Measurements from ENCODE around the gene TMEM51. TPM values are rescaled to one million over a fixed set of nuclear protein-coding genes. Genes with fewer than 3 reads are reported as not detected.

The TMEM51 gene
- total RNA-seq, 1 donor from 2014 or later = 43.7 TPM

GRCh38 chr1:15215116-15215515, 61.6 kb downstream of the TMEM51 start:
- DNase-seq (ENCODE audit: low spot score) = peak; percentile 73

- DNase-seq (ENCODE audit: low spot score) = no peak
These were observed 64.1 kb downstream of the TMEM51 start for GRCh38 chr1:15217654-15218053.

- DNase-seq (ENCODE audit: low spot score) = no peak
These were observed 65.0 kb downstream of the TMEM51 start for GRCh38 chr1:15218287-15219279.

GRCh38 chr1:15219280-15220023, 65.9 kb downstream of the TMEM51 start:
- no peak for DNase-seq (ENCODE audit: low spot score)

- no peak for DNase-seq (ENCODE audit: low spot score)
These were observed 66.5 kb downstream of the TMEM51 start for GRCh38 chr1:15220024-15220392.

GRCh38 chr1:15220825-15221431, 67.4 kb downstream of the TMEM51 start:
- peak; percentile 56 for DNase-seq (ENCODE audit: low spot score)

- DNase-seq (ENCODE audit: low spot score) = no peak
These were observed 69.2 kb downstream of the TMEM51 start for GRCh38 chr1:15222653-15223303.

GRCh38 chr1:15224259-15224869, 70.8 kb downstream of the TMEM51 start:
- DNase-seq (ENCODE audit: low spot score) = no peak

- DNase-seq (ENCODE audit: low spot score) = no peak
These were observed 71.4 kb downstream of the TMEM51 start for GRCh38 chr1:15224974-15225373.

GRCh38 chr1:15225461-15225860, 71.9 kb downstream of the TMEM51 start:
- no peak for DNase-seq (ENCODE audit: low spot score)

GRCh38 chr1:15226388-15227255, 73.1 kb downstream of the TMEM51 start:
- DNase-seq (ENCODE audit: low spot score) = no peak

- no peak for DNase-seq (ENCODE audit: low spot score)
These were observed 76.2 kb downstream of the TMEM51 start for GRCh38 chr1:15229707-15230131.

GRCh38 chr1:15231714-15232201, 78.2 kb downstream of the TMEM51 start:
- no peak for DNase-seq (ENCODE audit: low spot score)

- no peak for DNase-seq (ENCODE audit: low spot score)
These were observed 80.1 kb downstream of the TMEM51 start for GRCh38 chr1:15233689-15234088.

GRCh38 chr1:15236321-15236721, 82.8 kb downstream of the TMEM51 start:
- no peak for DNase-seq (ENCODE audit: low spot score)

- DNase-seq (ENCODE audit: low spot score) = no peak
These were observed 83.2 kb downstream of the TMEM51 start for GRCh38 chr1:15236746-15237145.

GRCh38 chr1:15238789-15239188, 85.2 kb downstream of the TMEM51 start:
- no peak for DNase-seq (ENCODE audit: low spot score)

GRCh38 chr1:15242766-15243165, 89.2 kb downstream of the TMEM51 start:
- no peak for DNase-seq (ENCODE audit: low spot score)

GRCh38 chr1:15243275-15244043, 89.9 kb downstream of the TMEM51 start:
- no peak for DNase-seq (ENCODE audit: low spot score)

Measured in mucosa of gallbladder (tissue), 1 donor.